Peyer's patch (tissue), 4 donors: ENCODE results near the gene CD300LB.

Experiments used
- CTCF ChIP-seq, 6 experiments: fragments of 450-650 bp in 4 of 6; fragments of 200-600 bp in 2 of 6; sonication (generic) in 1 of 6; IDR thresholded peaks; one replicate each; pipeline ENCODE4 v1.5.1; 2017 to 2019; ENCODE audit warnings: antibody characterized with exemption in 6 of 6, mild to moderate bottlenecking in 3 of 6, moderate library complexity in 1 of 6
- POLR2A ChIP-seq, 2 donors: fragments of 450-650 bp; IDR thresholded peaks; one replicate each; pipeline ENCODE4 v1.5.1; 2017; ENCODE audit warnings: antibody characterized with exemption in 2 of 2, mild to moderate bottlenecking in 2 of 2, moderate library complexity in 2 of 2

- TF ChIP-seq CTCF (IDR thresholded peaks at IDR 0.05) (no peak), POLR2A (IDR thresholded peaks at IDR 0.05) (no peak)
Measured at GRCh38 chr17:74550602-74551001, 19.3 kb upstream of the CD300LB start.
